HK-2 (cell line): ENCODE measurements around the gene TEAD2.

Experiments
- DNase-seq: peaks from one replicate; pipeline ENCODE4 v3.0.0-alpha.2; 2018; ENCODE audit not compliant: unreplicated experiment

The TEAD2 gene

GRCh38 chr19:49348305-49349189 is 13.7 kb downstream of the TEAD2 start:
- no peak for DNase-seq

- peak; percentile 27 for DNase-seq
Measured at GRCh38 chr19:49347835-49348234, 14.4 kb downstream of the TEAD2 start.

- DNase-seq: no peak
Measured at GRCh38 chr19:49347191-49347590, 15.0 kb downstream of the TEAD2 start.

- no peak for DNase-seq
Measured at GRCh38 chr19:49344505-49345423, 17.5 kb downstream of the TEAD2 start.

GRCh38 chr19:49343123-49343522 is 19.1 kb downstream of the TEAD2 start:
- no peak for DNase-seq

GRCh38 chr19:49342291-49342721 is 19.9 kb downstream of the TEAD2 start:
- DNase-seq: no peak

- no peak for DNase-seq
Measured at GRCh38 chr19:49340865-49341718, 21.1 kb downstream of the TEAD2 start.

- DNase-seq: peak; percentile 60
Measured at GRCh38 chr19:49340069-49340864, 21.9 kb downstream of the TEAD2 start.

- DNase-seq: peak; percentile 82
Measured at GRCh38 chr19:49339301-49340068, 22.7 kb downstream of the TEAD2 start.

- DNase-seq: peak; percentile 45
Measured at GRCh38 chr19:49338691-49339300, 23.4 kb downstream of the TEAD2 start.

- DNase-seq: no peak
Measured at GRCh38 chr19:49338023-49338677, 24.1 kb downstream of the TEAD2 start.

GRCh38 chr19:49337267-49338022 is 24.8 kb downstream of the TEAD2 start:
- no peak for DNase-seq

GRCh38 chr19:49336482-49337266 is 25.5 kb downstream of the TEAD2 start:
- no peak for DNase-seq

- no peak for DNase-seq
Measured at GRCh38 chr19:49335784-49336481, 26.3 kb downstream of the TEAD2 start.

GRCh38 chr19:49335071-49335783 is 27.0 kb downstream of the TEAD2 start, which contains the start of gene CD37:
Gene CD37, plus strand, starts transcription at chr19:49335406. Its CDS starts 135 bp downstream, at chr19:49335541.
- DNase-seq: no peak

GRCh38 chr19:49333811-49334288 is 28.4 kb downstream of the TEAD2 start:
- DNase-seq: no peak
